SKM-1 treated with dmso at 0.1 percent for 144 hours (cell line): Measurements from ENCODE around the gene LRP10.
"Not testable (repeated sequence)": the region's sequence is repeated elsewhere in the genome, so short reads cannot be mapped to it uniquely, and the experiment has no call there.

Experiments used
- DNase-seq: peaks from one replicate; lab custom pipeline; 2025; ENCODE audit not compliant: unreplicated experiment; lab: John Stamatoyannopoulos, UW

The LRP10 gene

GRCh38 chr14:22871224-22872032, at the start of gene LRP10:
Gene LRP10, plus strand, starts transcription at chr14:22871740. Its CDS starts 564 bp downstream, at chr14:22872304.
- peak; percentile 58 for DNase-seq

DNA sequence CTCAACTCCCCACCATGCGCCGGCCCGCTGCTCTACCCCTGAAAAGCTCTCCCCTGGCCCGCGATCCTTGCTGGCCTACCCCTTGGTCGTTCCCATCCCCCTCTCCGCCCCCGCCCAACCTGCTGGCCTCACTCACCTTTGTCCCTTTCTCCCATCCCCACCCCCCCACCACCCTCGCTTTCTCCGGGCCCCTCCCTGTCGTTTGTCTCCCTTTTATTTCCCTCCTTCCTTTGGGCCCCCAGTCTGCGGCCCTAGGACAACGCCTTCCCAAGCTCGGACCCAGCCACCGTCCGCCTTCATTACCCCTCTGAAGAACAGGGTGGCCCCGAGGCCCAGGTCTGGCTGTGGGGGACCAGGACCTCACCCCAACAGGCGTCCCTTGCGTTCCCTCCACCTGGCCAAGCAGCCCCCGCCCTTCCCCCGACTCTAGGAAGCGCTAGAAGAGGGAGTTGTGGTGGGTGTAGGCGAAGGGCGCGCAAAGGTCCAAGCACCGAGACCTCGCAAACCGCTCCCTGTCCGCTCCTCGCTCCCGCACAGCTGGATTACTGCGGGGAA, 49.4 kb upstream of the LRP10 start:
- DNase-seq = no peak

DNA sequence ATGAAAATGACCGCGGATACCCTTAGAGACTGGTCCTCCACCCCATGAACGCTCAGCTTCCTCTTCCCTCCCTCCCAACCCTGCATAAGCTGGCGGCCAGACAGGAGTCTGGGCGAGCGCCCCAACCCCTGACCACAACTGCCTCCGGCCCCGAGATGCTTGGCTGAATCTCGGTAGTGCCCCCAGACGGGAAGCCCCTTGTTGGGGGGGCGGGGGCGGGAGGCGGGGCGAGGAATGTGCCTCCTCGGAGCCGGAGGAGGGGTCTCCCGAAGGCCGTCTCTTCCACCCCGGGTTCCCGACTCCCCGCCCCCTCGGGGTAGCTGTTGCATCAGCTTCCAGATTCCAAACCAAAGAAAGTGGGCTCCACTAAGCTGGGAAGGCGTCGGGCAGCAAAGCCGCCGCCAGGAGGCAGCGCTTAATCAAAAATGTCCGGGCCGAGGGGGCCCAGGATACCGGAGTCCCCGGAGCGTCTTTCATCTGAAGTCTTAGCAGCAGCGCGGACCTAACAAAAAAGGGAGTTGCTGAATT, 48.9 kb upstream of the LRP10 start:
- DNase-seq = no peak

DNA sequence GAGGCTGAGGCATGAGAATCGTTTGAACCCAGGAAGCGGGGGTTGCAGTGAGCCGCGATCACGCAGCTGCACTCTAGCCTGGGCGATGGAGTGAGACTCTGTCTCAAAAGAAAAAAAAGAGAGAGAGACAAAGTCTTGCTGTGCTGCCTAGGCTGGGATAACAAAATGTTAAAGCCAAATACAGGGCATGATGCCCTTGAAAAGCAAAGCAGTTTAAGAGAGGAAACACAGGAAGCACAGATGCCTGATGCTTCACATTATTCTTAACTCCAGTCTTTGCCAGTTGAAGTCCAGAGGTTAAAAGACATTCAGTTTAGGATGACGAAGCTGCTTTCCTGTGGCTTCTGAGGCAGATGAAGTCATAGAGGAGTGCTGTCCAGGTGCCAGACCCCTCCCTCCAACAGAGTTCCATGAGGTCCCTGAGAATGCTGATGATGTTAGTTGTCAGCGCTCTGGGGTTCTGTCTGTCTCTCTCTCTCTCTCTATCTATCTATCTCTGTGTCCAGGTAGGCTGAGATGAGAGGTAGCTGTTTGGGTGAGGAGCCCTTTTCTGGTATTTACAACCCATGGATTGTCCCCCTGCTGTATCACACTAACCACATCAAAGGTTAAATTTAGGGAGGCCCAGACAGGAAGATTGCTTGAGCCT, 46.7 kb upstream of the LRP10 start:
- DNase-seq = no peak

GRCh38 chr14:22829076-22829660, 42.4 kb upstream of the LRP10 start:
- not testable (repeated sequence) for DNase-seq

DNA sequence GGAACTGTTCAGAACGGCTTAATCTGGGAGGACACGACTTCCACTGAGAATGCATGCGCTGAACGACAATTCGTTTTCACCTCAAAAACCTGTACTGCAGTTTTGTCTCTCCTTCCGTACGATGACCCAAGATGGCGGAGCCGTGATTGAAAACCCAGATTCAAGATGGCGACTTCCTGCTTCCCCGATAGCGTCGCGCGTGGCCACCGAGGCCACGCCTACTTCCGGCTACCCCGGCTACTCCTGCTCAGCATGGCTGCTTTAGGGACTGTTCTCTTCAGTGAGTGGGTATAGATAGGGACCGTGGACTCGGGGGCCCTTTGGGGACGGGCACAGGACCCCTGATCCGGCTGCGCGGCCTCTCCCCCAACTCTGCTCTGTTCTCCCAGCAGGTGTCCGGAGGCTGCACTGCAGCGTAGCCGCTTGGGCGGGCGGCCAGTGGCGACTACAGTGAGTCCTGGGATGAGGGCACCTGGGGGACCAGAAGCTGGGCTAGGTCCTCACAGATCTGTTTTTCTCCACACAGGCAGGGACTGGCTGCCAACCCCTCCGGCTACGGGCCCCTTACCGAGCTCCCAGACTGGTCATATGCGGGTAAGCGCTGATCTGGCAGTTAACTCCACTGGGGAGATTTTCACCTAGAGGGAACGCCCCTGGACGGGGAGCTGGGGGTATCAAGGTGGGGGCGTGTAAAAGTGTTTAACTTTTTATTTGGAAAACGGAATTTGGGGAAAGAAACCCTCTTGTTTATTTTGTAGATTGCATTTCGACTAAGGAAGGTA, 41.7 kb upstream of the LRP10 start, which contains the start of gene MRPL52:
Gene MRPL52, plus strand, starts transcription at position 227 of the 782 bp plus-strand sequence. Its CDS starts 26 bp downstream, at position 253.
- DNase-seq = peak; percentile 46

- DNase-seq = no peak
These were observed 41.0 kb upstream of the LRP10 start for GRCh38 chr14:22830443-22831010.

GRCh38 chr14:22835505-22835904, 36.0 kb upstream of the LRP10 start:
- no peak for DNase-seq

DNA sequence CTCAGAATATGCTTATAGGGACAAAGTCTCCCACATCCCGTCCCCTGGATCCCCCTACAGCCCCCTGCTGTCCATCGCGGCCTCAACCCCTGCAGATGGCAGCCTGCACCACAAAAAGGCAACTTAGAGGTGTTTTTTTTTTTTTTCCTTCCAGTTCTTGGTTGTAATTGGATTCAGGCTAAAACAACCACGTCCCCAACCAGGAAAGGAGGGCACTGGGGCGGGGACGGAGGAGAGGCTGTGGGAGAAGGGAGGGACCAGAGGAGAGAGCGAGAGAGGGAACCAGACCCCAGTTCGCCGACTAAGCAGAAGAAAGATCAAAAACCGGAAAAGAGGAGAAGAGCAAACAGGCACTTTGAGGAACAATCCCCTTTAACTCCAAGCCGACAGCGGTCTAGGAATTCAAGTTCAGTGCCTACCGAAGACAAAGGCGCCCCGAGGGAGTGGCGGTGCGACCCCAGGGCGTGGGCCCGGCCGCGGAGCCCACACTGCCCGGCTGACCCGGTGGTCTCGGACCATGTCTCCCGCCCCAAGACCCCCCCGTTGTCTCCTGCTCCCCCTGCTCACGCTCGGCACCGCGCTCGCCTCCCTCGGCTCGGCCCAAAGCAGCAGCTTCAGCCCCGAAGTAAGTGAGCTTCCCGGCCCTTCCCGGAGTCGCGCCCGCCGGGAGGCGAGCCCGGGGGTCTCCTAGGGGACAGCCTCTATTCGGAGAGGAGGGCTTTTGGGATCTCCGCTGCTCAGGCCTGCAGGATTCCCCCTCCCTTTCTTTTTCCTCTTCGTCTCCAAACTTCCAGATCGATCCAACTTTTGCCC, 35.0 kb upstream of the LRP10 start, which contains the start of gene MMP14:
Gene MMP14, plus strand, starts transcription at position 285 of the 813 bp plus-strand sequence. Its CDS starts 233 bp downstream, at position 518.
- no peak for DNase-seq

DNA sequence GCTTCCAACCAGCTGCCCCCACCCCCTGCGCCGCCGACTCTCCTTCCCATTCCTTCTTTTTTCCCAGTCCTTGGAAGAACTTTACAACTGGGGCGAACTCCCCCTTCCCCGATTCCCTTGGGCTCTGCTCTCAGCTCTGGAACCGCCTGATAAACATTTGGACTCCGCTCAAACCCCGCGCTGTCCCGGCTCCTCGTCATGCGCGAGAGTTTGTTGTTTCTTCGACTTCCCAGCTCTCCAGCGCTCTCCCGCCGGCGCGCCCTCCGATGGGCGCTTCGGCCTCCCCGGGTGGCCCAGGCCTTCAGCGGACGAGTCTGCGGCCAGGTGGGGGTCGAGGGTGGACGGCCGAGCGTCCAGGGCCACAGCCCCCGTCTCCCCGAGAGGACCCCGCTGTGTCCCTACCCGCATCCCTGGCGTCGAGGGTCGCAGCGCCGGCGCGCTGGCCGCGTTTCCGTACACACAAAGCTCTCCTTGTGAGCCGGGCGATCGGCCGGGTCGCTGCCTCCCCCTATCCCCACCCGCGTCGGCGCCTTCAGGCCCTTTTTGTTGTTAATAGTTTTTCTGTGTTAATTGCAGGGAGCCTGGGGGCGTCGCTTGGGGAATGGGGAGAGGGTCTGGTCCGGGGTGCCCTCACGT, 34.3 kb upstream of the LRP10 start:
- DNase-seq = no peak

- DNase-seq = no peak
These were observed 33.6 kb upstream of the LRP10 start for GRCh38 chr14:22837750-22838538.

- peak; percentile 39 for DNase-seq
These were observed 32.9 kb upstream of the LRP10 start for GRCh38 chr14:22838631-22839041.

DNA sequence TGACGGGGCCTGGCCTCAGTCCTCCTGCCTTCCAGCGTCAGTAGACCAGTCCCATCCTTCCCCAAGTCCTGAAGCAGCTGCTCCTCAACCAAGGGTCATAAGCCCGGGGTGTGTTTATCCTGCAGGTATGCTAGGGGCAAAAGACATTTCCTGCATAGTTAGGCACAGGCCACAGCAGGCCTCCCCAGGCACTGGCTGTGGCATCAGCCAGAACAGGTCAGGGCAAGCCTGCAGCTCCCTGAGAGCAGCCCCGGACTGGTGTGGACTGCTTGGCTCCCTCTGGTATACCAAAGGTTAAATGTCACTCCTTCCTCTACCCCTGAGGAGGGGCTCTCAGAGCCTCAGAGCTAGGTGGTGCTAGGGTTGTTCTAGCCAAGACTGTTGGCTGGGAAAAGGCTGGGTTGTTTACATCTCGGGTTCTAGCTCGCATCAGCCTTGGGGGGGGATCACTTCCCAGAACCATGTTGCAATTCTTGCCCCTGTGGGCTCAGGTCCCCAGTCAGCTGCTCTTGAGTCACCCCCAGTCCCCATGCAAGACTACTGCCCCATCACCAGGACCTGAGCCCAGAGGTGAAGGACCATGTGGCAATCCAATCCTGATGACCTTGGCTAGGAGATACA, 32.3 kb upstream of the LRP10 start:
- no peak for DNase-seq

DNA sequence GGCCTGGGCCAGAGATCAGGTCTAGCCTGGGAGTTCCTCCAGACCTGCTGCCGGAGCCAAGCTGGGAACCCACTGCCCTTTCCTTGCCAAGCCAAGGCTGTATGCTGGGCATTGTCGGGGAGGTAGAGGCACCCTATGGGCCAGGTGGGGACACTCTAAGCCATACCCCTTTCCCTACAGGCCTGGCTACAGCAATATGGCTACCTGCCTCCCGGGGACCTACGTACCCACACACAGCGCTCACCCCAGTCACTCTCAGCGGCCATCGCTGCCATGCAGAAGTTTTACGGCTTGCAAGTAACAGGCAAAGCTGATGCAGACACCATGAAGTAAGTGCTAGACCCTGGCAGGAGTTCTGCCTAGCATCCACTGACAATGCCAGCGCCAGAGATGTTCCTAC, 30.2 kb upstream of the LRP10 start:
- DNase-seq = no peak

- no peak for DNase-seq
These were observed 29.8 kb upstream of the LRP10 start for GRCh38 chr14:22841769-22842168.

DNA sequence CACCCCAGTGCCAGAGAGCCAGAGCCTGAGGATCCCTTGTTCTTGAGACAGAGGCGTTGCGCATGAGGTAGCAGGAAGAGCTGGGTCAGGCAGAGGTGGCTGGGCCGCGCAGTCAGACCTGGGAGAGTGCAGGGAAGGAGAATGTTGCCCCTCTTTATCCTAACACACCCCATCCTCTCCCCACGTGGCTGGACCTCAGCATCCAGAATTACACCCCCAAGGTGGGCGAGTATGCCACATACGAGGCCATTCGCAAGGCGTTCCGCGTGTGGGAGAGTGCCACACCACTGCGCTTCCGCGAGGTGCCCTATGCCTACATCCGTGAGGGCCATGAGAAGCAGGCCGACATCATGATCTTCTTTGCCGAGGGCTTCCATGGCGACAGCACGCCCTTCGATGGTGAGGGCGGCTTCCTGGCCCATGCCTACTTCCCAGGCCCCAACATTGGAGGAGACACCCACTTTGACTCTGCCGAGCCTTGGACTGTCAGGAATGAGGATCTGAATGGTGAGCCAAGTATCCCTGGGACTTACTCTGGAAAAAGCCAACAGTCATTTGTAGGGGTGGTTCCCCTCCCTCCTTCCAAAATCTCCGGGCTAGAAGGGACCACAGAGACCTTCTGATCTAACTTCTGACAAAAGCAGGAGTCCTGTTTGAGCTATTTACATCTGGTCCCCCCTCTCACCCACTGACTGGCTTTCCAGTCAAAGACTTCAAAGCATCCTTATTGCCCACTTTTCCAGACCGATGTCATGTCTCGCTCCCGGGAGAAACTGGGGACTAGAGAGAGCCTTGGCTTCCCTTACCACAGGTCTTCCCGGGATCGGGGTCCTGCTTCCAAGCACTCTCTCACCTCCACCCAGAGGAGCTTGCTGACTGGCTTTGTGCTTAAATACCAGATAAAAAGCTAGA, 29.1 kb upstream of the LRP10 start:
- no peak for DNase-seq
